IPS-11a (cell line): ENCODE results near the gene TM9SF4.

Source experiments
- H3K4me3 ChIP-seq: one replicate; pipeline ENCODE4 v1.5.1; 2013; ENCODE audit warnings: low read depth, low read length, control low read depth

The TM9SF4 gene

DNA sequence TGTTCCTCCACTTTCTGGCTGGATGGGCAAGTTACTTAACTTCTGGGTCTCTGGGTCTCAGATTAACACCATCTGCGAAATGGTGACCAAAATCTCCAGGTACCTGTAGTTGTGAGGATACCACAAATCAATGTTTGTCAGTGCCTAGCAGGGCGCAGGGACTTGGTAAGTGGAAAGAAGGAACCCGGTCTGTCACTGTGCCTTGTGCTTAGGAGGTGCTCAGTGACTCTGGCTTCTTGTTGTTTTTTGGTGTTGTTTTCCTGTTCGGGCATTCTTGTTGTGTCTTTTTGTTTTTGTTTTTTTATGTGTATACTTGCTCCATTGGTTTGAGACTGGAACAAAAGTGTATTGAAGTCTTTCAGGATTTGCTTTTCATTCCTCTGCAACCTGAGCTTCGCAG lies 17.8 kb downstream of the TM9SF4 start:
- no peak overlapping the region for H3K4me3 ChIP-seq

GRCh38 chr20:32128167-32128566 lies 18.7 kb downstream of the TM9SF4 start:
- no peak overlapping the region for H3K4me3 ChIP-seq

DNA sequence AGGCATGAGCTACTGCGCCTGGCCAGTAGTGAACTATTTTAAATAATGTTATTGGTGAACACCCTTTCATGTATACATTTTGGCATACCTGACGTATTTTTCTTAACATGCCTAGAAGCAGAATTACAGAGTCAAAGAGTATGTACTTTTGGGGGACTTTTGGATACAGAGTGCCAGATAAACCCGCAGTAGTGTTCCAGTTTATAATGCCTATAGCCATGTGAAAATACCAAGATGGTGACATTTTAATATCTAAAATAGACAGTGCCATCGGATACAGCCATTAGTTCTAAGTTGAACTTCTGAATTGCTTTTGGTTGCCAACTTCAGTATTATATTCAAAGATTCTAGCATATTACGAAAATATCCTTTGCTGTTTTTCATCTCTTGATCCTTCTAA lies 20.3 kb downstream of the TM9SF4 start:
- no peak overlapping the region for H3K4me3 ChIP-seq

- H3K4me3 ChIP-seq = no peak overlapping the region
These were observed 20.8 kb downstream of the TM9SF4 start for GRCh38 chr20:32130352-32130751.

DNA sequence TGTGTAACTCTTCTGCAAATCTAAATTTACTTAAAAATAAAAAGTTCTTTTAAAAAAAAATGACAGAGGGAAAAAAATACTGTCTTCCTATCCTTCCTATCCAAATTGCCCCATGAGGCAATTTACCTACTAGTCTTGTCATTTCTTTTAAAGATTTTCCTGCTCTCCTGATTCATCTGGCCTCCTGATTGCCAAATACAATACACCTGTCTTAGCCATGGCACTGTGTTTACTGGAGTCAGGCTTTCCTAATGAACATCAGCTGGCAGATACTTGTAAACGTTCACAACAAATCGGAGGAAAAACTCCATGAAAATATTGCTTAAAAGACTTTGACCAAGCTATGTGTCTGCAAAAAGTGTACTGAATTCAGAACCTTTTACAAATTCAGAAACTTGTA lies 21.5 kb downstream of the TM9SF4 start:
- no peak overlapping the region for H3K4me3 ChIP-seq

- no peak overlapping the region for H3K4me3 ChIP-seq
These were observed 23.5 kb downstream of the TM9SF4 start for GRCh38 chr20:32132911-32133549.

- no peak overlapping the region for H3K4me3 ChIP-seq
These were observed 24.5 kb downstream of the TM9SF4 start for GRCh38 chr20:32134026-32134425.

DNA sequence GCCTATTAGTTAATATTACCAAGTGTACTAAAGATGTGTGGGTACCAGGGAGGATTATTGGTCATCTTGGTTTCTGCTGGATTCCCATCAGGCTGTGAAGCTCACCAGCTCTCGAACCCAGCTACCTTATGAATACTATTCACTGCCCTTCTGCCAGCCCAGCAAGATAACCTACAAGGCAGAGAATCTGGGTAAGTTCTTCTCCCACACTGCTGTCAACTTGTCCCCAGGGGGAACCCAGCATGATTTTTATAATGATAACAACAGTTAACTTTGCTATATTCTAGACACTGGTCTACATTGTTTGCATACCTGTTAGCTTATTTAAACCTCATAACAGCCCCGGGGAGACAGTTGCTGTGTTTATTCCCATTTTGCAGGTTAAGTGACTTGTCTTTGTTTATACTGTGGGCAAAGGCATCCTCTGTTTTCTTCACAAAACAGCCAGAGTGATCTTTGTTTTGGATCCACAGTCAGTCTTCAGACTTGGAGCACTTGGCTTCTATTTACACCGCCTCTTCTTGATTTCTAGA lies 26.5 kb downstream of the TM9SF4 start:
- no peak overlapping the region for H3K4me3 ChIP-seq

DNA sequence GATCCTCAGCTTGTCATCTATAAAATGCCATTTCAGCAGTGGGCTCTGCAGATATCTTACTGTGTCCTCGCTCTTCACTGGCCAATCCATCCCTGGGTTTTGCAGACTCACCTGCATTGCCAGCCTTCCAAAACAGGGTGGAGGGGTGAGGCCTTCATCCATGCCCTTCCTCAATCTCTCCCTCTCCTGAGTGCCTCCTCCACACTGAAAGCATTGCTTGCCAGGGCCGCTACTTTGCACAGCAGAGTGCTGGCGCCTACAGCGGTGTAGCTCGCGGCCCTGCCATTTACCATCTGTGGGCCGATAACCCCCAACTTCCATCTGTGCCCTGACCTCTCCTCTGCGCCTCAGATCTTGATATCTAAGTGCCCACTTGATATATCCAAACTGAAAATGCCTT lies 29.4 kb downstream of the TM9SF4 start:
- H3K4me3 ChIP-seq = no peak overlapping the region

- no peak overlapping the region for H3K4me3 ChIP-seq
These were observed 30.4 kb downstream of the TM9SF4 start for GRCh38 chr20:32139947-32140346.

GRCh38 chr20:32140603-32141002 lies 31.1 kb downstream of the TM9SF4 start:
- no peak overlapping the region for H3K4me3 ChIP-seq

GRCh38 chr20:32141465-32141980 lies 32.0 kb downstream of the TM9SF4 start:
- no peak overlapping the region for H3K4me3 ChIP-seq

DNA sequence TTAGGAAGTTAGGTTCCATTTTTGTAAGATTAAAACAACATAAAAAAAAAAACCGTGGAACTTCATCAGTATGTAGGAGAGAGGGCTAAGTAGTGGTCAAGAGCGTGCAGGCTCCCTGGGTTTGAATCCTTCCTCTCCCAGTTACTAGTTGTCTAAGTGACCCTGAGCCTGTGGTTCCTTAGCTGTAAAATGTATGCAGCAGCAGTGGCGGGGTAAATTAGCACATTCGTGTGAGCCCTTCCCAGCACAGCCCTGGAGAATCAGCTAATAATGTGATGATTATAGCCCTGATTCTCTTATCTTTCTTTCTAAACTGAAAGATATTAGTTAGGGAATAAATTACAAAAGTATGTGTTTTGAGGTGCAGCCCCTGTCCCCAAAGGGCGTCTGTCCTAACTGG lies 32.6 kb downstream of the TM9SF4 start:
- no peak overlapping the region for H3K4me3 ChIP-seq

DNA sequence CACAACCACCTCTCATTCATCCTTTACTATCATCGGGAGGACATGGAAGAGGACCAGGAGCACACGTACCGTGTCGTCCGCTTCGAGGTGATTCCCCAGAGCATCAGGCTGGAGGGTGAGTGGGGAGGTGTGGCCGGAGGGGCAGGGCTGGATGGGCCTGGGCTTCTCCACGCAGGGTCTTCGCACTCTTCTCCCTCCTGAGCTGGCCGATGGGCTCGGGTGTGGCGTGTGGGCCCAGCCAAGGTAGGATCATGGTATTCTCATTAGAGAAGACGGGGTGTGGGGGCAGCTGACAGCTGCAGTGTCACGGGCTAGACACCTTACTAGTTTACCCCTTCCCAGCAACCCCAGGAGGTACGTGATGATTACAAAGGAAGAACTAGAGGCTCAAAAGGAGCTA lies 33.5 kb downstream of the TM9SF4 start:
- no peak overlapping the region for H3K4me3 ChIP-seq

- no peak overlapping the region for H3K4me3 ChIP-seq
These were observed 35.6 kb downstream of the TM9SF4 start for GRCh38 chr20:32144898-32145662.

DNA sequence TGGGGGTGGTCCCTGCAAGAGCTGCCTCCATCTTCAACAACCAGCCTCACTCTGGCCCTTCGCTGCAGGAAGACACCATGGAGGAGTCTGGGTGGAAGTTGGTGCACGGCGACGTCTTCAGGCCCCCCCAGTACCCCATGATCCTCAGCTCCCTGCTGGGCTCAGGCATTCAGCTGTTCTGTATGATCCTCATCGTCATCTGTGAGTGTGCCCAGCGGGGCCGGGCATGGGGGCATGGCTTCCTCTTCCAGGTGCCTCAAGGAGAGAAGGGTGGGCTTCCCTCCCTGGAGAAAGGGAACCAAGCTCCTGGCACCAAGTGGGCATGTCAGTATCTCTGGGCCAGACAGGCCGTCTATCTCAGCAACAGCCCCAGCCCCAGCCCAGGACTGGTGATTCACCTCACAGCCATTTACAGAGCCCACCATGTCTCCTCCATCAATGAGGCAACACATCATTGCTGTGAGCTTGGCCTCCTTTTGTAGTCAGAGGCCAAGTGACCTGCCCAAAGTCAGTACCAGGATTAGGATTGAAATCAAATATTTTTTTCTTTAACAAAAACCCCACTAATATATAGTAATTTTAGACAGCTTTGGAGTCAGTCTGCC lies 40.2 kb downstream of the TM9SF4 start:
- H3K4me3 ChIP-seq = no peak overlapping the region

GRCh38 chr20:32150291-32150848 lies 40.9 kb downstream of the TM9SF4 start:
- no peak overlapping the region for H3K4me3 ChIP-seq

- no peak overlapping the region for H3K4me3 ChIP-seq
These were observed 43.1 kb downstream of the TM9SF4 start for GRCh38 chr20:32152421-32153155.

DNA sequence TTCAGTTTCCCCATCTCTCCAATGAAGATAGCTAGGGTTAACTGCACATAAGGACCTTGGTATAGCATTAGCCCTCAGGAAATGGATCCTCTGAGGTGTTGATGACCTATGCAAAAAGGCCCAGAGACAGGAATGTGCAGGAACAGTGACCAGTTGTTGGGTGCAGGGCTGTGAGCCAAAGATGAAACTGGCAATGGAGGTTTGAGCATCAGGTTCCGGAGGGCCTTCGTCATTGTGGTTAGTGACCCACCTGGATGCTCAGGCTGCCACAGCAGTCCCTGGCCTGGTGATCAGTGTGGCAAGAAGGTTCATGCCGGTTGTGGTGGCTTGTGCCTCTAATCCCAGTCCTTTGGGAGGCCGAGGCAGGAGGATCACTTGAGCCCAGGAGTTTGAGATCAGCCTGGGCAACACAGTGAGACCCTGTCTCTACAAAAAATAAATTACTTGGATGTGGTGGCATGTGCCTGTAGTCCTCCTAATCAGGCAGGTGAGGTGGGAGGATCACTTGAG lies 43.7 kb downstream of the TM9SF4 start:
- no peak overlapping the region for H3K4me3 ChIP-seq

- no peak overlapping the region for H3K4me3 ChIP-seq
These were observed 44.3 kb downstream of the TM9SF4 start for GRCh38 chr20:32153771-32154170.
